NCI-H226 (cell line): ENCODE results near the gene DMRT1.
"Not testable (repeated sequence)": the region's sequence is repeated elsewhere in the genome, so short reads cannot be mapped to it uniquely, and the experiment has no call there.

Source experiments
- DNase-seq: peaks from one replicate; pipeline ENCODE4 v3.0.0-alpha.2; 2015

The DMRT1 gene

GRCh38 chr9:860706-861105 is 19.2 kb downstream of the DMRT1 start:
- no peak for DNase-seq

- DNase-seq = not testable (repeated sequence)
Measured at GRCh38 chr9:861525-861924, 20.0 kb downstream of the DMRT1 start.

- no peak for DNase-seq
Measured at GRCh38 chr9:875119-875962, 33.8 kb downstream of the DMRT1 start.

- no peak for DNase-seq
Measured at GRCh38 chr9:876425-876824, 34.9 kb downstream of the DMRT1 start.

GRCh38 chr9:878239-878638 is 36.7 kb downstream of the DMRT1 start:
- DNase-seq = no peak

GRCh38 chr9:880725-881124 is 39.2 kb downstream of the DMRT1 start:
- no peak for DNase-seq

GRCh38 chr9:882416-882924 is 41.0 kb downstream of the DMRT1 start:
- no peak for DNase-seq

- DNase-seq = no peak
Measured at GRCh38 chr9:883011-883410, 41.5 kb downstream of the DMRT1 start.

GRCh38 chr9:886886-887285 is 45.4 kb downstream of the DMRT1 start:
- DNase-seq = no peak

- DNase-seq = no peak
Measured at GRCh38 chr9:892123-892522, 50.6 kb downstream of the DMRT1 start.

- DNase-seq = no peak
Measured at GRCh38 chr9:893115-893514, 51.6 kb downstream of the DMRT1 start.

- peak; percentile 31 for DNase-seq
Measured at GRCh38 chr9:893843-894420, 52.4 kb downstream of the DMRT1 start.

- no peak for DNase-seq
Measured at GRCh38 chr9:899440-900184, 58.1 kb downstream of the DMRT1 start.

GRCh38 chr9:903886-904285 is 62.4 kb downstream of the DMRT1 start:
- DNase-seq = no peak

- DNase-seq = no peak
Measured at GRCh38 chr9:905906-906305, 64.4 kb downstream of the DMRT1 start.

GRCh38 chr9:908536-909205 is 67.2 kb downstream of the DMRT1 start:
- DNase-seq = no peak

GRCh38 chr9:911005-911404 is 69.5 kb downstream of the DMRT1 start:
- DNase-seq = no peak

- no peak for DNase-seq
Measured at GRCh38 chr9:912776-913175, 71.3 kb downstream of the DMRT1 start.

- not testable (repeated sequence) for DNase-seq
Measured at GRCh38 chr9:913526-913925, 72.0 kb downstream of the DMRT1 start.

- no peak for DNase-seq
Measured at GRCh38 chr9:917730-918129, 76.2 kb downstream of the DMRT1 start.

GRCh38 chr9:920927-921326 is 79.4 kb downstream of the DMRT1 start:
- DNase-seq = no peak

GRCh38 chr9:922171-922570 is 80.7 kb downstream of the DMRT1 start:
- DNase-seq = no peak

- no peak for DNase-seq
Measured at GRCh38 chr9:922731-923130, 81.2 kb downstream of the DMRT1 start.
